Body of pancreas (tissue), 4 donors: ENCODE data around the gene MFRP. TPM values are rescaled to one million over a fixed set of nuclear protein-coding genes. Genes with fewer than 3 reads are reported as not detected.

Source experiments
- ATAC-seq: fragments of 150-250 bp; one replicate; pipeline ENCODE4 v1.9.1; 2016
- DNase-seq, 4 donors: peaks; one replicate each; pipeline ENCODE4 v3.0.0-alpha.2; 2019
- H3K27ac ChIP-seq, 4 donors: fragments of 200-600 bp; sonication (generic); 1 replicate in 3 of 4; 2 replicates in 1 of 4; pipeline versions ENCODE4 v1.5.1 to v1.6.1; 2016 to 2019; ENCODE audit warnings: mild to moderate bottlenecking in 1 of 4, mixed read lengths in 1 of 4, moderate library complexity in 1 of 4
- H3K27me3 ChIP-seq, 2 donors: fragments of 200-600 bp; sonication (generic); one replicate each; pipeline ENCODE4 v1.6.0; 2016; ENCODE audit warnings: mild to moderate bottlenecking in 1 of 2
- H3K36me3 ChIP-seq, 2 donors: fragments of 200-600 bp; sonication (generic); replicated peaks in 1 of 2; 2 replicates each; pipeline ENCODE4 v1.5.1; 2016; ENCODE audit warnings: low read depth in 2 of 2; ENCODE audit not compliant: insufficient read depth in 1 of 2
- H3K4me1 ChIP-seq: fragments of 200-600 bp; sonication (generic); one replicate; pipeline ENCODE4 v1.6.0; 2016
- H3K4me3 ChIP-seq, 2 donors: fragments of 200-600 bp; sonication (generic); 1 replicate in 1 of 2; 2 replicates in 1 of 2; pipeline ENCODE4 v1.5.1; 2016 to 2019
- H3K9me3 ChIP-seq, 3 donors: fragments of 200-600 bp; sonication (generic); 1 replicate in 2 of 3; 2 replicates in 1 of 3; pipeline ENCODE4 v1.5.1; 2016
- POLR2A ChIP-seq, 3 donors: fragments of 450-650 bp; IDR thresholded peaks; one replicate each; pipeline ENCODE4 v1.6.1; 2016; ENCODE audit warnings: antibody characterized with exemption in 3 of 3, mild to moderate bottlenecking in 2 of 3
- WGBS, 2 donors: methylation state at CpG; one replicate each; pipeline ENCODE4 v1.1.5; 2017; 5-methylcytosine and 5-hydroxymethylcytosine counted together
- intact Hi-C: fragments of 100-400 bp; cut with DNase I; formaldehyde crosslinking; loops from one replicate; pipeline ENCODE4 v1.15.1; 2023
- total RNA-seq, 2 donors: library from RNA; depleted of rRNA; stranded (reverse); fragments of >200 nt; gene quantifications; one replicate each; pipeline ENCODE4 v1.1.0, GENCODE V29; 2016
- TF ChIP-seq, protein P1 (sequence below), 7 experiments: fragments of 450-650 bp in 4 of 7; fragments of 200-600 bp in 3 of 7; sonication (generic) in 3 of 7; IDR thresholded peaks; one replicate each; pipeline ENCODE4 v1.5.1; 2016 to 2019; ENCODE audit warnings: antibody characterized with exemption in 7 of 7

MFRP gene
- total RNA-seq, 2 donors from 2014 or later, result 0.52 TPM; not detected in 1

DNA sequence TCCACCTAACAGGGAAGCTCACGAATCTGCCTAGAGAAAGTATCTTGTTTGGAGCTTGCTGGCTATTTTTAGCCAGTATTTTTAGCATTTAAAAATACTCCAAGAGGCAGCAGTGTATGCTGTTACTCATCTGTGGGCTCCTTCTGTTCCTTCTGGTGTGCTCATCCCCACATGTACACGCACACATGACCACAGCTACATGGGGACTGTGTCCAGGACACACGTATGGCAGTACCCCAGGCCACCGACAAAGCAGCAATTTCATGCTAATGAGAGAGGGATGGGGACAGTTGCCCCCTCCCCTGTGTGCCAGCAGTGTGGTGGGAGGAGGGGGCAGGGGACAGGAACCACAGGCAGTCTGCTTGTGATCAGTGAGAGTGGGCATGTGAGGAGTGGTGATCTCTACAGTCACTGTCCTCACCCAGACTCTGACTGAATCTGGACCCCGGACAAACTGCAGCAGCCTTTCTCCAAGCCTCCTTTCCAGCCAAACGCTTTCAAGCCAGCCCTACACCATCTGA lies 18.6 kb upstream of the MFRP start:
- Histone ChIP-seq H3K27me3 (no peaks in the 10 kb centered on the region), H3K4me3 (no peak overlapping the region), H3K27ac (no peak overlapping the region), H3K9me3 (no peaks in the 10 kb centered on the region), H3K4me1 (peaks cover 74% of the 10 kb centered on the region), H3K36me3 (no peaks in the 10 kb centered on the region)
- TF ChIP-seq, protein P1, sequence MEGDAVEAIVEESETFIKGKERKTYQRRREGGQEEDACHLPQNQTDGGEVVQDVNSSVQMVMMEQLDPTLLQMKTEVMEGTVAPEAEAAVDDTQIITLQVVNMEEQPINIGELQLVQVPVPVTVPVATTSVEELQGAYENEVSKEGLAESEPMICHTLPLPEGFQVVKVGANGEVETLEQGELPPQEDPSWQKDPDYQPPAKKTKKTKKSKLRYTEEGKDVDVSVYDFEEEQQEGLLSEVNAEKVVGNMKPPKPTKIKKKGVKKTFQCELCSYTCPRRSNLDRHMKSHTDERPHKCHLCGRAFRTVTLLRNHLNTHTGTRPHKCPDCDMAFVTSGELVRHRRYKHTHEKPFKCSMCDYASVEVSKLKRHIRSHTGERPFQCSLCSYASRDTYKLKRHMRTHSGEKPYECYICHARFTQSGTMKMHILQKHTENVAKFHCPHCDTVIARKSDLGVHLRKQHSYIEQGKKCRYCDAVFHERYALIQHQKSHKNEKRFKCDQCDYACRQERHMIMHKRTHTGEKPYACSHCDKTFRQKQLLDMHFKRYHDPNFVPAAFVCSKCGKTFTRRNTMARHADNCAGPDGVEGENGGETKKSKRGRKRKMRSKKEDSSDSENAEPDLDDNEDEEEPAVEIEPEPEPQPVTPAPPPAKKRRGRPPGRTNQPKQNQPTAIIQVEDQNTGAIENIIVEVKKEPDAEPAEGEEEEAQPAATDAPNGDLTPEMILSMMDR (IDR thresholded peaks at IDR 0.05), result no peak
- TF ChIP-seq POLR2A (IDR thresholded peaks at IDR 0.05), result no peak
- DNase-seq (no peak), ATAC-seq (no peak)
- intact Hi-C loops, result no loop called here
- WGBS, 2 donors, result 83 to 84% methylated on average over 6 of the region's 6 CpGs

DNA sequence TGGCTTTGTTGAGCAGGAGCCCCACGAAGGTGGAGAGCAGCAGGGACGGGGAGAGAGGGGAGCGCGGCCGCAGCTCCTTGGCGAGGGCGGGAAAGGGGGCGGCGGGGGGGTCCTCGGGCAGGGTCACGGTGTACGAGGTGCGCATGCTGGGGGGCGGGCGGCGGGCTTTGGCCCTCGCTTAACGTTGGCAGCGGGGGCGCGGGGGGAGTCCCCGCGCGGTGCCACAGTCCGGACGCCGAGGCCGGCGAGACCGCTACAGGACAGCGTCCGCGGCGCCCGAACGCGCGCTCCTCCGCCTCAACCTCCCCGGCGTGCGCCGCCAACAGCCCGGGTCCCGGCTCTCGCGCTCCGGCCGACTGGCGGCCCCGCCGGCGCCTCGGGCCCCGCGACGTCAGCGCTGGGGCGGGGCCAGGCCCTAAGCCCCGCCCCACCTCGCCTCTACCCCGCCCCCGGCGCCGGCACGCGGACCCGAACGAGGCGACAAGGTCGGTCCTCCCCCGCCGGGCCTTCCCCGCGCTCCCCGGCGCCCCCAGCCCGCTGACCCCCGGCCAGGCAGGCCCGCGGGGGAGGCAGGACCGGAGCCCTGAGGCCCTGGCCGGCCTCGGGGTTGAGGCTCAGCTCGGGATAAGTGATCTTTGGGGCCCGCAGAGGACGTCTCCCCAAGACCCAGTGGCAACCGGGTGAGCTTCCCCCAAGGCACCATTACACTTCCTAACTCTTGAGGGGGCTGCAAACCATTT lies 17.5 kb upstream of the MFRP start:
- H3K9me3 ChIP-seq, result no peaks in the 10 kb centered on the region
- ATAC-seq, result peak; percentile 59
- peaks cover 0 to under 1% of the 10 kb centered on the region in 2 donors for H3K36me3 ChIP-seq
- peak overlapping the region; percentile 52 to 95 (median 82) for H3K27ac ChIP-seq
- peak; percentile 64 to 77 (median 70) for DNase-seq
- intact Hi-C loops, result no loop called here
- peak overlapping the region in 1 of 2 donors; percentile 47 for H3K4me3 ChIP-seq
- peak in 2 of 3 donors; percentile 41 to 44 for TF ChIP-seq POLR2A (IDR thresholded peaks at IDR 0.05)
- TF ChIP-seq, protein P1 (IDR thresholded peaks at IDR 0.05), result peak in 1 of 7 experiments; percentile 17
- H3K27me3 ChIP-seq, result no peaks in the 10 kb centered on the region
- H3K4me1 ChIP-seq, result peaks cover 66% of the 10 kb centered on the region
- 2 to 20% methylated on average over 10 to 54 of the region's 88 CpGs for WGBS, 2 donors

DNA sequence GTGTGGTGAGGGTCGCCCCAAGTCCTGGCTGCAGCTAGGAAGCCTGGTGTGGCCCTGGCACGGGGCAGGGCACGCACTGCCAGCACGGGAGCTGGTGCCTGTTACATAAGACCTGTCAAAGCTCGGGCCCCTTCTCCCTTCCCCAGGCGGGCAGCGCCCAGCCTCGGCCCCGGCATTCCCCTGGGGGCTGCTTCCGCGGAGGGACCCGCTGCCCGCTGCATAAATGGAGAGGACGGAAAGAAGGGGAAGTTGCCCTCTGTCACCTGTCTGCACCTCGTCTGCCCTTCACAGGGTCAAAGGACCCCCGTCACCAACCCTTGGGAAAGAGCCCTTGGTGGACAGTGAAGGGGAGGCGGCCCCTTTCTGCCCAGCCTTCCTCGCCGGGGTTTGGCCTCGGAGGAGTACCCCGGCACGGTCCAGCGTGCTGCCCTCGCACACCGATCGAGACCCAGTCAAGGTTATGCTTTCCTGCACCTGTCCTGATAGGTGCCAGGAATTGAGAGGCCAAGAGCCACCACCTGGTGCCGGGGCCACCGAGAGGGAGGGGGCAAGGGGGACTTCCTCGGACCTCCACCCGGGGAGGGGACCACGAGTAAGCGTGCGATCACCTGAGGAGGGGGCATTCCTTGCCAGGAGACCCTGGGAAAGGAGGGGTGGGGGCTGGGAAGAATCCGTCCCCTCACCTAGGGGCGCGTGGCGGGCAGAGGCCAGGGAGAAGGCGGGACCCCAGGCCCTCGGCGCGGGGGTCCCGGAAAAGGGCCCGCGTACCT lies 16.8 kb upstream of the MFRP start:
- intact Hi-C loops, result no loop called here
- WGBS, 2 donors, result 8 to 10% methylated on average over 19 to 44 of the region's 44 CpGs
- DNase-seq, result peak; percentile 55 to 76 (median 62)
- Histone ChIP-seq H3K4me3 (peak overlapping the region in 1 of 2 donors; percentile 47), H3K4me1 (peaks cover 58% of the 10 kb centered on the region), H3K36me3 (peaks cover 0 to 7% of the 10 kb centered on the region in 2 donors), H3K9me3 (no peaks in the 10 kb centered on the region), H3K27me3 (no peaks in the 10 kb centered on the region), H3K27ac (peak overlapping the region; percentile 55 to 95 (median 82))
- TF ChIP-seq POLR2A (IDR thresholded peaks at IDR 0.05), result peak in 2 of 3 donors; percentile 13 to 20
- TF ChIP-seq, protein P1 (IDR thresholded peaks at IDR 0.05), result no peak
- peak; percentile 53 for ATAC-seq

DNA sequence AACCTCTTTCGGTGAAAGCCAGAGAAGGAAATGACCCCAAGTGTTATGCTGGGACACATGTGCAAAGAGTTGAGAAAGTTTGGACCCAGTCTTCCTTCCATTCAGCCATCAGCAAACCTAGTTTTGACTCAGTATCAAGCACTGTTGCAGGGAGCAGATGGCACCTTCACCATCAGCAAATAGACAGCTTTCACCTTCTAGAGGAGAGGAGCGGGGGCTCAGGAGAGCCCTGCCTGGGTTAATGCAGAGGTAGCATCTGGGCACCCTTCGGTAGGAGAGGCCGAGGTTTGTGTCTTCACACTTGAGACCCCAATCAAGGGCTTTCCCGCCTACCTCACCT lies 16.2 kb upstream of the MFRP start:
- Histone ChIP-seq H3K27me3 (no peaks in the 10 kb centered on the region), H3K4me1 (peaks cover 53% of the 10 kb centered on the region), H3K4me3 (no peak overlapping the region), H3K9me3 (no peaks in the 10 kb centered on the region), H3K36me3 (peaks cover 0 to 7% of the 10 kb centered on the region in 2 donors), H3K27ac (peak overlapping the region; percentile 55 to 95 (median 82))
- TF ChIP-seq POLR2A (IDR thresholded peaks at IDR 0.05), result no peak
- ATAC-seq (peak; percentile 2), DNase-seq (no peak)
- intact Hi-C loops, result no loop called here
- WGBS, 2 donors, result 30 to 35% methylated on average over 2 to 5 of the region's 5 CpGs
